Fibroblast of skin of left quadriceps (primary cell): ENCODE data around the gene CBY1.

Experiments used
- DNase-seq, 2 experiments: peaks; one replicate each; pipeline ENCODE4 v3.0.0-alpha.2; 2013; ENCODE audit warnings: low read depth in 2 of 2

Gene CBY1

DNA sequence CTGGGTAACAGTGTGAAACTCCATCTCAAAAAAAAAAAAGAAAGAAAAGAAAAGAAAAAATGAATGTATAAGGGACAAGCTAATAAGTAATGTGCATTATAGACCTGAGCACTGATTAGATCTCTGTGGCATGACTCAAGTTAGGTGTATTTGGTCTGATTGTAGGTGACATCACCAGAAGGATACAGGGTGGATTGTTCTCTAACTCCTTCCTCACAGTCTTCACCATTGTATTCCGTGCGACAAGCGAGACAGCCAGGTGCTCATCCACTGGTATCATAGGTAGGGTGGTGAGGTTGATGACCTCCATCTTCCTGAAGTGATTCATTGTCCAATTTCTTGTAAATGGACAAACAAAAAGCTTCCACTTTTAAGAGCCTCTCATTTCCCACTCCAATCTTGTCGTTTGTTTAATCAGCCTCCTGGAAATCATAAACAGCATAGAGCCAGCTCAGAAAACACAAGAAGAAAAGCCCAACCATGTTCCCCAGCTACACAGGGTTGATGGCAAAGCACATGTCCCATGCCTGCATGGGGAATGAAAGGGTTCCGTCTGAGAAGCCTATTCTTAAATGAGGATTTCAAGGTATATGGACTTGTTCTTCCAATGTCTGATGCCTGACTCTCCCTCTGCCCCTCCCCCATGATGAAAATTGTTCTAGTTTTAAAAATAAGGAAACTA is 6.5 kb upstream of the CBY1 start:
- DNase-seq, result no peak

DNA sequence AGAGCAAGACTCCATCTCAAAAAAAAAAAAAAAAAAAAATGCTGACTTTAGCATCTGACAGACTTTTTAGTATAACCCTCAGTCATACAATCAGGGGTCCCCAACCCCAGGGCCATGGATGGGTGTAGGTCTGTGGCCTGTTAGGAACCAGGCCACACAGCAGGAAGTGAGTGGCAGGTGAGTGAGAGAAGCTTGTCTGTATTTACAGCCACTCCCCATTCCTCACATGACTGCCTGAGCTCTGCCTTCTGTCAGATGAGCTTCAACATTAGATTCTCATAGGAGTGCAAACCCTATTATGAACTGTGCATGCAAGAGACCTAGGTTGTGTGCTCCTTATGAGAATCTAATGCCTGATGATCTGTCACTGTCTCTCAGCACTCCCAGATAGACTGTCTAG is 3.6 kb upstream of the CBY1 start:
- no peak for DNase-seq

DNA sequence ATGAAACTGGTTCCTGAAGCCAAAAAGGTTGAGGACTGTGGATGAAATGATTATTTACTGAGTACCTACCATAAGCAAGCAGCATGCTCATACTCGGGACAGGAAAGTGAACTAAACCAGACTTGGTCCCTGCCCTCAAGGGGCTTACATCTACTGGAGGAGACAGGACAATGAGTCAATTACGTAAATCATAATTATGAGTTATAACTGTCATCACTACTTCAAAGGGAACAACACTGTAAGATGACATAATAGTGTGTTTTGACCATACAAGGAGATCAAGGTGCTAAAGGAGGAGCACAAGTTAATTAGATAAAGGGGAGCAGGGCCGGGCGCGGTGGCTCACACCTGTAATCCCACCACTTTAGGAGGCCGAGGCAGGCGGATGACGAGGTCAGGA is 2.7 kb upstream of the CBY1 start:
- DNase-seq, result no peak

DNA sequence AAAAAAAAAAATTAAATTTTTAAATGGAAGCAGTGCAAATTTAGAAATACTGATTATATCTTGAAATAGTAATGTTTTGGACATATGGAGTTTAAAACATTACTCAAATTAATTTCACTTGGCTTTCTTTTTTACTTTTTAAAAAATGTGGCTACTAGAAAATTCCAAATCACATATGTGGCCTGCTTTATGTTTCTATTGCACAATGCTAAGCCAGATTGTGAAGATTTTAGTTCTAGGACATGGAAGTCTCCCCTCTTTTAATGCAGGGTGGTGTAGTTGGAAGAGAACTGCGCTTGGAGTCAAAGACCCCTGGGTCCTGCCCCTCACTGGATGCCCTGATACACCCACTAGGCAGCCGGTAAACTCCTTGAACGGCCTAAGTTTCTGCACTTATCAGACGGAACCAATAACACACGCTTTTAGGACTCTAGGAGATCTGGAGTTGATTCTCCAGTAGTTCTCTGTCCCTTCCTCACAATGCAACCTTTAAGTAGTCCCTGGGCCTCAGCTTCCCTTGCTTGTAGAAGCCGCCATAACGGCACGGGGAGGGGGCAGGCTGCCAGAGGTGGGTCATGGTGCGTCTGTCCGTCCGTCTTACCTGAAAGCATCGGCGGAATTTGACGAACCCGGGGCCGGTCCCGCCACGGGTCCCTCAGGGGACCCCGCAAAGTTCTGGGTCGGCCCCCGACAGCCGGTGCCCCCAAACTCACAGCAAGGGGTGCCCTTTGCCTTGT is 751 bp upstream of the CBY1 start:
- peak; percentile 14 to 18 for DNase-seq

DNA sequence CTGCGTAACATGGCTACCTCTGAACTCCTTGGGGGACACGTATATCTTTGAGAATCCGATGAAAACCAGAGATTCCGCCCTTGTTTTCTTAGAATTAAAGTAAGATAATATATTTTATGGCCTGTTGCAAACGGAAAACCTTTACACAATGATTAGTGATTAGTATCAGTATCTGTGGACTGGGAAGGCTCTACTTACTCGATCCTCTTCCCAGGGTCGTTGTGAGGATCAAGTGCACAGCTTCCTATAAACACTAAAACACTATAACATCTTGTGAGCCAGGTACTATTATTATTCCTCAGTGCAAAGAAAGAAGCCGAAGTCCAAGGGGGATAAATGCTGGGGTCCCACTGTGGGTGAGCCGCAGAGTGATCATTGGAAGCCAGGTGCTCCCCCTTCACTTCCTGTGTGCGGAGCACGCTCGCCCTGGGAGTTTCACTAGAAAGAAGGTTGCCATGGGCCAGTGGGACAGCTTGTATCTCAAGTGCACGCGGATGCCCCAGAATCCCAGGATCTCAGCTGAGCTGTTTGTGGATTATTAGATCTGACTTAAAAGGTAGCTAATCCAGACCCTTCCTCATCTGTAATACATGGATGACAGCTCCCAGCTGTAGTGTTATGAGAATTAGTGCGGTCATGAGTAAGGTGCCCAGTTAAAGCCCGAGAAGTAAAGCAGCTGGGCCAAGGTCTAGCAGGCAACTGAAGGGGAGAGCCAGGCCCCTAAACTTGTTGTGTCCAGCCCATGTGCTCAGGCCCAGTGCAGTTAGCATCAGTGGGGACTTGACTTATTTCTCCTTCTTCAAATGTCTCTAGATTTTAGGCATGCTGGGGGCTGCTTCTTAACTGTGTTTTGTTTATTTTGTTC is 839 bp downstream of the CBY1 start:
- no peak for DNase-seq

DNA sequence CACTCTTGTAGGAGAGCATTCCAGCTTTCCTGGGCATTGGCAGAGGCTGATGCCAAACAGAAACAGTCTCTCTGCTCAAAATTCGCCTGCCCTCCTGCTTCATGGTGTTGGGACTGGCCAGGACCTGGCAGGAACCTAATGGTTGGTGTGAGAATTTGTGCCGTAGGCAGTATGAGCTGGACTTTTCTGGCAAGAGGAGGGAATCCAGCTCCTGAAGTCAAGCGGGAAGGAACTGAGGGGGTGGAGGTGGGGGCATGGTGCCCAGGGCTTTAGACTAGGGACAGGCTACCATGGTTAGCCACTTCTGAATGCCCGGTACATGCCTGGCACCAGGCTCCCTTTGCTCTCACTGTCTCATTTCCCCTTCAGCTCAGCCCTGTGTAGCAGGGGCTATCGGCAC is 18.4 kb downstream of the CBY1 start:
- DNase-seq, result no peak

DNA sequence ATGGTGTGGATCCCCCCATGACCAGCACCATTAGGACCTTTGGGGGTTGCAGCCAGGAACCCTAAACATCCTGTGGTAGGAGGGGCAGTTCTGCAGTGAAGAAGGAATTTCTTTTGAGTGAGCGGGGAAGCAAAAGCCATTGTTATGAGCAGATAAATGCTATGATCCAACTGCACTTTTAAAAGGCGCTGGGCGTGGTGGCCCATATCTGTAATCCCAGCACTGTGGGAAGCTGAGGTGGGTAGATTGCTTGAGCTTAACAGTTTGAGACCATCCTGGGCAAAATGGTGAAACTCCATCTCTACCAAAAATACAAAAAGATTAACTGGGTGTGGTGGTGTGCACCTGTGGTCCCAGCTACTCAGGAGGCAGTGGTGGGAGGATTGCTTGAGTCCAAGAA is 19.4 kb downstream of the CBY1 start:
- no peak for DNase-seq

DNA sequence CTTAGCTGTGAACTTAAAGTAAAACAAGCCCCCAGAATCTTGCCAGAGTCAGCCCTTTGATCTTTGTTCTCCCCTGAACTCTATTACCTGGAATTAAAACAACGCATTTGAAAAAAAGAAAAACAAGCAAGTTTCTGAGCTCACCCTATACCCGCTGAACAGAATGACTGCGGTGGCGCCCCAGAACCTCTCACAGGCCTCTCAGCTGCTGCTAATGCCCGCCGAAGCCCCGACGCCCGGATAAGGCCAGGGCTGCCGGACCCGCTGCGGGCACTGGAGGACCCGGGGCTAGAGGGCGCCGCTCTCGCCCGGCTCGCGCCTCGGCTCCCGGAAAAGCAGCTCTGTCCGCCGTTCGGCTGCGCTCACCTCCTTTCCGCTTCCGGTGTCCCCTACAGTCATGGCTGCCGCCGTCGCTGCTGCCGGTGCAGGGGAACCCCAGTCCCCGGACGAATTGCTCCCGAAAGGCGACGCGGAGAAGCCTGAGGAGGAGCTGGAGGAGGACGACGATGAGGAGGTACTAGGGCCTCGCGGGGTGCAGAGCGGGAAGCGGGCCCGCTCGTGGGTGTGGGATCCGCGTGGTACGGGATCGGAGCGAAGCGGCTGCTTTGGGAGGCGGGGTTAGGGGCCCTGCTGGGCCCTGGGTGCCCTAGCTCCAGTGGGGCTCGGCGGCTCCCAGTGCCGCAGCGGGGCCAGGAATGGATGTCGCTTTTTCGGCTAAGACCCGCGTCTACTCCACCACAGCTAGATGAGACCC is 25.3 kb downstream of the CBY1 start, which contains the start of gene TOMM22:
TOMM22 (plus strand) TSS at position 376 of the 754 bp plus-strand sequence; CDS start at position 398, 22 bp downstream.
- peak; percentile 52 to 60 for DNase-seq

DNA sequence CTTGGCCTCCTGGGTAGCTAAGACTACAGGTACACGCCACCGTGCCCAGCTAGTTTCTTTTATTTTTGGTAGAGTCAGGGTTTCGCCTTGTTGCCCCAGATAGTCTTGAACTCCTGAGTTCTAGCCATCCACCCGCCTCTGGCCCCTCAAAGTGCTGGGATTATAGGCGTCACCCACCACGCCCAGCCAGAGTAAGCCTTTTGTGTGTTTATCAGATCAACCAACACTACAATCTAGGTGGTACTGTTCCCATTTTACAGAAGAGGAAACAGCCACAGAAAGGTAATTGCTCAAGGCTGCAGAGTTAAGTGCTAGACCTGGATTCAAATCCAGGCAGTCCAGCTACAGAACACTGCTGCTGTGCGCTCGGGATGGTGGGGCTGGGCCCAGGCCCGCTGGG is 28.5 kb downstream of the CBY1 start:
- DNase-seq, result no peak

DNA sequence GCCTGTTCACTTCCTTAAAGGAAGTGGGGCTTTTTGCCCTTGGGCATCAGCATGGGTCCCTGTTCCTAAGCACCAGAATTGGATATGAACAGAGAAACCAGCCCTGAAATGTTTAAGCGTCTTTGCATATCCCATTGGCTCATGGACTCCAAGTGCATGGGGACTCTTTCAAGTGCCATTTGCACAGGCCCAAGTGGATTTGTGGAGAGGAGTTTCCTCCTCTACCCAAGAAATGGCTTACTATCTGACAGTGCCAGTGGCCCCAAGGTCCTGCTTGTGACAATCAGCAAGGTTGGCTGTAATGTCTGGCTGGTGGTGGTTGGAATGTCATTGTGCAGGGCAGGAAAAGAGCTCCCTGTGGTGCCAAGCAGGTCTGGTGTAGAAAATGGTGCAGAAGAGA is 29.3 kb downstream of the CBY1 start:
- no peak for DNase-seq

DNA sequence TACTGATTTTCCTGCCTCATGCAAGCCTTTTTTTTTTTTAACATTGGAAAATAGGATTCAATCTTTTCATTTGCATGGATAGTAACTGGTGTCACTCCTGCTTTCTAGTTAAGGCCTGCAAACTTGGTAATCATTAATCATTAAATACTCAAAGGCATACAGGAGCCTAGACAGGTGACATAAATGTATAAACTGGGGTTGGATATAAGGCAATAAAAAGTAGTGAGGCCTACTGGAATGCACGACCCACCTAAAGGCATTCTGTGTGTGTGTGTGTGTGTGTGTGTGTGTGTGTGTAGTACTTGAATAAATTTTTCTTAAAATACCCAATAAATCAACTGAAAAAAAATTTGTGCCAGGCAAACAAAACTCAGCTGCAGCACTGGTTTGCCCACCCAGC is 33.2 kb downstream of the CBY1 start:
- DNase-seq, result no peak

DNA sequence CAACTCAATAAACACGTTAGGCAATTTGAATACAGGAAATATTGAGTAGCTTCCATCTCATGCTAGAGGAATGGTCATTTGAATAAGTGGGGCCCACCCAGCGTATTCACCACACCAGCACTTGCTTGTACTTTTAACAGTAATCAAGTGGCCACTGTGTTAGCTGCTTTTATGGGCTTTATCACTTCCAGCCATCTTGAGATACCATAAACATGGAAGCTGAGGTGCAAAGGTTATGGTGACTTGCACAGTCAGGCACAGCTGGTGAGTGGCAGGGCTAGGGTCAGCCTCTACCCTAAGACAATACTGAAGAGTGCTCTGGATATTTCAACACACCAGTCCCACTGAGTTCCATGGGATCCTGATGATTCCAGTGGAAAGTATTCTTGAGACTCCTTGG is 37.6 kb downstream of the CBY1 start:
- DNase-seq, result no peak

DNA sequence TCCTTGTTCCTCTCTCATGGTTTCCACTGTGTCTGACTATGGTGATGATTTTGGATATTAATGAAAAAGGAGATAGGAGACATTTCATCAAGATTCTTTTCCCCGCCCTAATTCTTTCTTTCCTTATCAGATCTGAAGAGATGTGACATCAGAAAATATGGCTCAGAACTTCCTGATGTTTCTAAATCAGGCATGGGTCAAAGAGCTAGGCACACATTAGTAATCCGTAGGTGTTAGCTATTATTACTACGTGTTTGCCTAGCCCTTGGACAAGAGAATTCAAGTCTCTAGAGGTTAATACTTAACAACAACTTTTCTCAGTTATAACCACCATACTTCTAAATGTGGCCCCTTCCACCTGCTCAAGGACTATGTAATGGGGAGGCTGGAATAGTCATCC is 38.5 kb downstream of the CBY1 start:
- no peak for DNase-seq

DNA sequence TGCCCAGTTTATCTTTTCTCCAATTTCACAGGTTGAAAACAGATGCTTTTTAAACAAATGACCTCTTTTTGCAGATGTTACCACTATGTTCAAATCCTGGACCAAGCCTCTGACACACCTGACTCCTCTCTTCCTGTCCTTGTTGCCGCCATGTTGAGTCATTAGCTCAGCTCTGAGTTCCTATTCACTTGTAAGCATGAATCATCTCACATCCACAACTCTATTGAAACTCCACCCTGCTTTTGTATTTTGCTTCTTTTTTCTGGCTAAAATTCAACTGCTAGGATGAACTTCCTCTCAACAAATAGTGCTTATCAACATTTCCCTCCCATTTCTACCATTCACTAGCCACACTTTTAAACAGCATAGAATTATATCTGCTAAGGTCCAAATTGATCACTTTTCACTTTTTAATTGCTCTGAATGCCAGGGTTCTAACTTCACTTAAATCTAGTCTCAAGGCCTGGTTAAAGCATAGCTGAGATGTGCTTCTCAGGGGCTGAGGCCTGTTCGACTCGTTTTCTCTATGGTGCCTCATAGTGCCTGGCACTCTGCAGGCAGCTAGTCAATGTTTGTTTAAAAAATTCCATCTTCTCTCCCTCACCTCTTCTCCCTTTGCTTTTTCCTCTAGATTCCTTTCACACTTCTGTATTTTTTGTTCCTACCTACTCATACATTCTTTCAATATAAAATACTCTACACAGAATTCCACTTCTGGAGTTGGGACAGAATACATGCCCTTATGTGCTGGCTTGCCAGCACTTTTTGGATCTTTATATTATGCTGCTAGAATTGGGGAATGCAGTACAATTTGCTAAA is 40.4 kb downstream of the CBY1 start:
- no peak for DNase-seq

DNA sequence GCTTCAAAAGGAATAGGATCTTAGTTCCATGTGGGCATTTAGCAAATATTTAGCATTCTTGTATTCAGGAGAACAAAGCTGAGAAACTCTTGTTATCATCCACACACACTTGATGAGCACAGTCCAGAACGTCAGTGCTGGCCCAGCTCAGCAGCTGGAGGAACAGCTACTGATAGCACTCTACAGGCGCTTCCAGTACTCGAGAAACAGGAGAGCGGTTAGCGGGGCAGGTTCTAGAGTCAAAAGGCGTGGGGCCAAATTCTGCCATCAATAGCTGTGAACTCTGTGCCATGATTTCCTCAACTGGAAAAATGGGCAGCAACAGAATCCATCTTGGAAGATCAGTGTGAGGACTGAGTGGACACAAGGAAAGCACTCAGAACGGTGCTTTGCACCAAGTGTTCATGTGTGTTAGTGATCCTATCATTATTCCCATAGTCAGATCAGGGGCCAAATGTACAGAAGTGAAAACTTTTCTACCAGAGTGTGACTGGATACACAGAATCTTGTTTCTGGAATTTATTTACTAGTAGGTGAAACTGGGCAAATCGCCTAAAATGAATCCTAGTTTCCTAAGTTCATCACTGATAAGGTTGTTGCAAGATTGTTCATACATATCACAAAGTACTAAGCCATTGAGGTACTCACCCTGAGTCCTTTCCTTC is 41.1 kb downstream of the CBY1 start:
- DNase-seq, result no peak

DNA sequence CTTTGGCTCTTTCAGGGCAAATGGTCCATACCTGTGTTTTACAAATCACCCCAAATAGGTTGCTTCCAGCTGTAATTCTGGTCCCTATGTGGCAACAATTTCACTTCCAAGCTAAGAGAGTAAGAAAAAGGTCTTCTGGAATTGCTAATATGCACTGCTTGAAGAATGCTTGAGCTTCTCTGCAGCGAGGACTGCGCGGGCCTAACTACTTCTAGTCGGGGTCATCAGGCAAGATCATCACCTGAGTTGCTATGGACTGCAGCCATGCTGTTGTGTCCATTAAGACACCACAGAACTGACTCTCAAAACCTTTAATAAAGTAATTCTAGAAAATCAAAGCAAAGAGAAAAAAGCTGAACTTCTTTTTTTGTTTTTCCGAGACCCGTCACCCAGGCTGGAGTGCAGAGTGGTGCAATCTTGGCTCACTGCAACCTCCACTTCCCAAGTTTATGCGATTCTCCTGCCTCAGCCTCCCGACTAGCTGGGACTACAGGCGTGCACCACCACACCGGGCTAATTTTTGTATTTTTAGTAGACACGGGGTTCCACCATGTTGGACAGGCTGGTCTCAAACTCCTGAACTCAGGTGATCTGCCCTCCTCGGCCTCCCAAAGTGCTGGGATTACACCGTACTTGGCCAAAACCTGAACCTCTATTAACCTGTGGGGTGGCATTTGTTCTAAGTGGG is 42.1 kb downstream of the CBY1 start:
- DNase-seq, result no peak

DNA sequence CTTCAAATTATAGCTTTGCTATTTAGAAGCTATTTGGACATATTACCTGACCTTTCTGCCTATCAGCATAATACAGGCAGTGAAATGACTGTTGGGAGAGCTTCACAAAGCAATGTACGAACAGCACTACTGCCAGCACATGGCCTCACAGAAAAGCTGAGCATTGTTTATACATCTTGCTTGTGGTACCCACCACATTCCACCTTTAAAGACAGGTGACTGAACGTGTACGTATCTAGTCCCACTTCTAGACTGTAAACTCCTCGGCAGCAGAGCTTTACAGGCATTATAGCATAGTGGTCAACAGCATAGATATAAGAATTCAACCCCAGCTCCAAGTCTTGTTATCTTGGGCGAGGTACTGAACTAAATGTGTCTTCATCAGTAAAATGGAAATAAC is 42.7 kb downstream of the CBY1 start:
- DNase-seq, result no peak

DNA sequence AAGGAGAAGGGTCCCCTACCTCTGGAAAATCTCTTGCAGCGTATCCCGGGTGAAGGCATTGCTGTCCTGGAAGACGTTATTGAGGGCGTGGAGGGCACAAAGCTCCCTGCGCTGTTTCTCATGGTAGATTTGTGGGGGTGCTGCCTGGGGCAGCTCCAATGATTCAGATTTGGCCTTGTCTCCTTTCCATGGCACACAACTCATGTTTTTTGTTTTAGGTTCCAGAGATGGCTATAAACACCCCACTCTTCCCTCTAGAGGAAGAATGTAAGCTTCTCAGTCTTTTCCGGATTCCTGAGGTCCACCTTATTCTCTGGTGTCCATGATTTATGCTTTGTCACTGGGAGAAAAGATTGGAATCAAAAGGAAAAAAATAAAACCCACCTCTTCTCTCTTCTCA is 43.3 kb downstream of the CBY1 start:
- DNase-seq, result no peak

DNA sequence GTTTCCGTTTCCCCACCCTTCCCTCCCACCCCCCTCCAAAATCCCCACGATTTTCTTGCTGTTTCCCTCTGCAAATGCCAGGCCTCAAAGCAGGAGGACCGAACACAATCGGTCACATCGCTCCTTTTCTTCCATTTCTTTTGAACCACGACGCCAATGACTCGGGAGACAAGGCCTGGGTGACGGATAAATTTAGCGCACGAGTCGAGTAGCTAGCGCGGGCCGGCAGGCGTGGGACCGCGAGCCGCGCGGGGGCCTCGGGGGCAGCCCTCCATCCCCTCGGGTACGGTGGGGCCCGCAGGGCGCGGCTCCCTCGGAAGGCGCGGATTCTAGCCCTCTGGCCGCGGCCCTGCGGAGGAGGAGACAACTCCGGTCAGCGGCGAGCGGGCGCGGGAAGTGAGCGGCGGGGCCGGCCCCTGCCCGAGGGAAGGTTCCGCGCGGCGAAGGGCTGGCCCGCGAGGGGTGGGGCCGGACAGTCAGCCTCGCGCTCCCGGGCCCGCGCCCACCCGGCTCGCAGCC is 43.9 kb downstream of the CBY1 start:
- no peak for DNase-seq
